Caco-2 (cell line): ENCODE measurements around the gene RAB3C. TPM values are rescaled to one million over a fixed set of nuclear protein-coding genes. Genes with fewer than 3 reads are reported as not detected.

Experiments
- BruUV-seq: library from RNA; stranded (reverse); fragments of 400-500 nt; replicated peaks from 2 replicates; lab custom pipeline; 2021; lab: Mats Ljungman, UMichigan
- CTCF ChIA-PET: fragments of 300-600 bp; sonication (Branson Sonifier 250); formaldehyde crosslinking; loops from one replicate; lab custom pipeline; 2022; ENCODE audit warnings: antibody characterized with exemption; lab: Charles Lee
- POLR2A ChIA-PET: fragments of 300-600 bp; sonication (Branson Sonifier 250); formaldehyde crosslinking; loops from one replicate; lab custom pipeline; 2022; ENCODE audit warnings: antibody characterized with exemption; lab: Charles Lee
- DNase-seq, 2 experiments: peaks; one replicate each; pipeline versions ENCODE4 v3.0.0 to v3.0.0-alpha.2; 2020 to 2022
- H3K27me3 ChIP-seq: replicated peaks from 2 replicates; pipeline ENCODE4 v1.6.0; 2011; ENCODE audit warnings: low read length; ENCODE audit not compliant: control insufficient read depth, insufficient read depth
- H3K36me3 ChIP-seq: 2 replicates; pipeline ENCODE4 v1.5.1; 2011; ENCODE audit warnings: low read length; ENCODE audit not compliant: control insufficient read depth, insufficient read depth
- H3K4me1 ChIP-seq: fragments of 250-450 bp; sonication (Bioruptor Pico); 2 replicates; pipeline ENCODE4 v1.5.1; 2020; ENCODE audit warnings: mild to moderate bottlenecking
- H3K4me3 ChIP-seq: 2 replicates; pipeline ENCODE4 v1.5.1; 2011; ENCODE audit warnings: low read depth, mild to moderate bottlenecking, control low read depth, low read length
- H3K9me3 ChIP-seq: fragments of 250-450 bp; sonication (Bioruptor Pico); 2 replicates; pipeline ENCODE4 v1.5.1; 2020; ENCODE audit warnings: mild to moderate bottlenecking, moderate library complexity
- H3K27ac Mint-ChIP-seq: one replicate; pipeline ENCODE4 v1.8.0; 2022; ENCODE audit warnings: mixed read lengths; ENCODE audit not compliant: unreplicated experiment
- H3K27me3 Mint-ChIP-seq: one replicate; pipeline ENCODE4 v1.8.0; 2022; ENCODE audit warnings: mixed read lengths; ENCODE audit not compliant: insufficient read depth, unreplicated experiment
- H3K36me3 Mint-ChIP-seq: one replicate; pipeline ENCODE4 v1.8.0; 2022; ENCODE audit warnings: mild to moderate bottlenecking, mixed read lengths; ENCODE audit not compliant: insufficient read depth, unreplicated experiment
- H3K4me1 Mint-ChIP-seq: one replicate; pipeline ENCODE4 v1.8.0; 2022; ENCODE audit warnings: low read depth, mixed read lengths; ENCODE audit not compliant: unreplicated experiment
- H3K4me3 Mint-ChIP-seq: one replicate; pipeline ENCODE4 v1.8.0; 2022; ENCODE audit warnings: mild to moderate bottlenecking, moderate library complexity, mixed read lengths; ENCODE audit not compliant: unreplicated experiment
- H3K9me3 Mint-ChIP-seq: one replicate; pipeline ENCODE4 v1.8.0; 2022; ENCODE audit warnings: mixed read lengths; ENCODE audit not compliant: unreplicated experiment
- CTCF ChIP-seq, 2 experiments: fragments of 200-600 bp in 1 of 2; IDR thresholded peaks; 1 replicate in 1 of 2; 2 replicates in 1 of 2; pipeline versions ENCODE4 v1.5.1 to v1.8.0; 2011 to 2022; ENCODE audit warnings: antibody characterized with exemption in 1 of 2, control low read depth in 1 of 2, inconsistent platforms in 1 of 2, low read depth in 1 of 2, low read length in 1 of 2, mild to moderate bottlenecking in 1 of 2, moderate library complexity in 1 of 2; ENCODE audit not compliant: insufficient read depth in 1 of 2, severe bottlenecking in 1 of 2, unreplicated experiment in 1 of 2
- intact Hi-C: fragments of 100-400 bp; cut with micrococcal nuclease; formaldehyde crosslinking; loops from one replicate; pipeline ENCODE4 v1.10.0; 2022; ENCODE audit not compliant: unreplicated experiment
- total RNA-seq: library from RNA; stranded (reverse); gene quantifications from 2 replicates; pipeline ENCODE4 v1.2.3, GENCODE V29; 2022

Gene RAB3C
- total RNA-seq, 1 experiment from 2014 or later = not detected

DNA sequence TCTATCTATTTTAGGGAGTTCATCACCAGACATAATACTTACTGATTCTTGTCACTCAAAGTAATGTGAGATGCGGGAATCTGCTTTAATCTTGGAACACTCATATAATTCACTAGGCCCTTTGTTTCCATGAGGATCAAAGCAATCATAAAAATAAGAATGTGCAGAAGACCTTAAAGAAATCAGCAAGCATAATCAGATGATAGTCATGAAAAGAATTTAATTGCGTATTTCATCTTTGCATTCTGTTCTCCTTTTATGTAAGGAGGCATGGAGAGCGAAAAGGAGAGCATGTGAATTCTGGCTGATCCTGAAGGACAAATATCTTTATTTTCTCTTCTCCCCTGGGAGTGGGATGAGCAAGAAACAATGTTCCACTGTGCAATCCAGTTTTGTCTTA lies 128.0 kb downstream of the RAB3C start:
- intact Hi-C loops = no loop called here
- no peak for DNase-seq
- no peaks in the 10 kb centered on the region for H3K36me3 ChIP-seq
- no peaks in the 10 kb centered on the region for H3K9me3 ChIP-seq
- no peak overlapping the region for H3K4me3 Mint-ChIP-seq
- no peak overlapping the region for H3K4me3 ChIP-seq
- H3K27ac Mint-ChIP-seq = no peak overlapping the region
- no TSS peak for BruUV-seq
- no peaks in the 10 kb centered on the region for H3K4me1 ChIP-seq
- peaks cover 21% of the 10 kb centered on the region for H3K27me3 Mint-ChIP-seq
- peaks cover 10% of the 10 kb centered on the region for H3K9me3 Mint-ChIP-seq
- CTCF ChIA-PET = no interaction called here
- TF ChIP-seq CTCF (IDR thresholded peaks at IDR 0.05; ENCODE audit: insufficient read depth in 1 of 2, low read depth in 1 of 2, low read length in 1 of 2, severe bottlenecking in 1 of 2, unreplicated experiment in 1 of 2) = no peak
- H3K27me3 ChIP-seq = no peaks in the 10 kb centered on the region
- H3K4me1 Mint-ChIP-seq = no peaks in the 10 kb centered on the region
- no peaks in the 10 kb centered on the region for H3K36me3 Mint-ChIP-seq
- POLR2A ChIA-PET = no interaction called here

DNA sequence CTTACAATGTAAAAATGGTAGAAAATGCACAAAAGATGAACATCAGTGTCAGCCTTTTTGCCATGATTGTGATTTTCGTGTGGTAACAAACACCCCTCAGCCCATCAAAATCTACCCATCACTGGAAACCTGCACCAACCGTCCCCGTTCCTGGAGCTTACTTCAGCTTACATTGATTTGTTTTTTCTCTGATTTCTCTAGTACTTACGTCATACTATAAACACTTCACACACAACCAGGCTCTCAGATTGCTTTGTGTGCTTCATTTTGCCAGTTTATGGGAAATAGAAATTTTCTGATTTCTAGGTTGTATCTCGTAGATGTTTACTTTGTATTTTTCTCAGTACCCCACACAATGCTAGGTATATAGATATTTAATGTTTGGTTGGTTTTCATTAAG lies 129.1 kb downstream of the RAB3C start:
- intact Hi-C loops = no loop called here

DNA sequence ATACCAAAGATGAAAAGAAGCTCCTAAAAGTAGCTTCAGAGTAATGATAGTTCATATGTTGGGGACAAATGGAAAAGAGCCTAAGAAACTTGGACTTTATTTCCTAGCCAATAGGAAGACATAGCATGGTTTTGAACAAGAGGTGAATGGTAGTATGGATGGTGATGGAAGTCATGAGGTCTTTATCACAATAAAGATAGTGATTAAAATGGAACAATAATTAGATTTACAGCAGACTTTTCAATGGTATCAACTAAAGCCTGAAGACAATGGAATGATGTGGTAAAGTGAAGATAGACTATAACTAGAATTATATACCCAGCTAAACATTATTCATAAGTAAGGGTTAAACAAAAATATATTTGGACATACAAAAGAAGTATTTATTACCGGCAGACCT lies 131.2 kb downstream of the RAB3C start:
- intact Hi-C loops = no loop called here
- Mint-ChIP-seq H3K4me1 (no peaks in the 10 kb centered on the region), H3K27me3 (peaks cover 16% of the 10 kb centered on the region), H3K4me3 (no peak overlapping the region), H3K27ac (no peak overlapping the region), H3K9me3 (peaks cover 10% of the 10 kb centered on the region), H3K36me3 (no peaks in the 10 kb centered on the region)
- Histone ChIP-seq H3K27me3 (no peaks in the 10 kb centered on the region), H3K36me3 (no peaks in the 10 kb centered on the region), H3K4me3 (no peak overlapping the region), H3K4me1 (no peaks in the 10 kb centered on the region), H3K9me3 (no peaks in the 10 kb centered on the region)
- TF ChIP-seq CTCF (IDR thresholded peaks at IDR 0.05; ENCODE audit: insufficient read depth in 1 of 2, low read depth in 1 of 2, low read length in 1 of 2, severe bottlenecking in 1 of 2, unreplicated experiment in 1 of 2) = no peak
- ChIA-PET CTCF (interaction anchor here (0.5 kb wide), 1 partner anchor 257 kb away, joined by 3 read pairs; no protein-coding TSS in a partner anchor), POLR2A (no interaction called here)
- BruUV-seq = no TSS peak
- no peak for DNase-seq

More for the DNA sequence above, 129.1 kb downstream of the RAB3C start:
- Histone ChIP-seq H3K9me3 (no peaks in the 10 kb centered on the region), H3K4me3 (no peak overlapping the region), H3K27me3 (no peaks in the 10 kb centered on the region), H3K36me3 (no peaks in the 10 kb centered on the region), H3K4me1 (no peaks in the 10 kb centered on the region)
- H3K4me1 Mint-ChIP-seq = no peaks in the 10 kb centered on the region
- no peak for DNase-seq
- no peak for TF ChIP-seq CTCF (IDR thresholded peaks at IDR 0.05; ENCODE audit: insufficient read depth in 1 of 2, low read depth in 1 of 2, low read length in 1 of 2, severe bottlenecking in 1 of 2, unreplicated experiment in 1 of 2)
- no peak overlapping the region for H3K27ac Mint-ChIP-seq
- no peaks in the 10 kb centered on the region for H3K36me3 Mint-ChIP-seq
- no TSS peak for BruUV-seq
- H3K9me3 Mint-ChIP-seq = peaks cover 10% of the 10 kb centered on the region
- H3K4me3 Mint-ChIP-seq = no peak overlapping the region
- ChIA-PET POLR2A (no interaction called here), CTCF (no interaction called here)
- peaks cover 12% of the 10 kb centered on the region for H3K27me3 Mint-ChIP-seq
